Astrocyte (in vitro differentiated cells and primary cell): Measurements from ENCODE around the gene CIAPIN1. TPM values are rescaled to one million over a fixed set of nuclear protein-coding genes. Genes with fewer than 3 reads are reported as not detected.
A peak's percentile ranks its signal among the peaks of the same experiment; 100 is the strongest.

Source experiments
- DNase-seq: peaks from one replicate; pipeline ENCODE4 v3.0.0-alpha.2; 2010; ENCODE audit warnings: low read depth
- FAIRE-seq: peaks from 2 replicates; lab custom pipeline; 2011; peaks lifted over from hg19 to GRCh38; lab: Jason Lieb, UNC
- H2AFZ ChIP-seq: 2 replicates; pipeline ENCODE4 v1.6.0; 2012; ENCODE audit warnings: low read depth, low read length, inconsistent platforms
- H3K27ac ChIP-seq: 2 replicates; pipeline ENCODE4 v1.5.1; 2011; ENCODE audit warnings: low read depth, low read length, inconsistent platforms
- H3K27me3 ChIP-seq: 2 replicates; pipeline ENCODE4 v1.6.0; 2011; ENCODE audit warnings: low read length, inconsistent platforms; ENCODE audit not compliant: insufficient read depth
- H3K36me3 ChIP-seq: 2 replicates; pipeline ENCODE4 v1.5.1; 2011; ENCODE audit warnings: low read length, inconsistent platforms; ENCODE audit not compliant: insufficient read depth
- H3K4me1 ChIP-seq: 2 replicates; pipeline ENCODE4 v1.5.1; 2011; ENCODE audit warnings: low read length, inconsistent platforms; ENCODE audit not compliant: insufficient read depth
- H3K4me2 ChIP-seq: 2 replicates; pipeline ENCODE4 v1.6.0; 2012; ENCODE audit warnings: low read length, inconsistent platforms
- H3K4me3 ChIP-seq: 2 replicates; pipeline ENCODE4 v1.5.1; 2011; ENCODE audit warnings: low read depth, mild to moderate bottlenecking, low read length, inconsistent platforms; ENCODE audit not compliant: insufficient read depth
- H3K79me2 ChIP-seq: 2 replicates; pipeline ENCODE4 v1.6.0; 2012; ENCODE audit warnings: mild to moderate bottlenecking, low read length, inconsistent platforms; ENCODE audit not compliant: insufficient read depth
- H3K9ac ChIP-seq: 2 replicates; pipeline ENCODE4 v1.6.0; 2012; ENCODE audit warnings: mild to moderate bottlenecking, low read length, inconsistent platforms
- H3K9me3 ChIP-seq: 2 replicates; pipeline ENCODE4 v1.5.1; 2012; ENCODE audit warnings: low read depth, mild to moderate bottlenecking, low read length, inconsistent platforms; ENCODE audit not compliant: insufficient read depth
- H4K20me1 ChIP-seq: 2 replicates; pipeline ENCODE4 v1.6.0; 2012; ENCODE audit warnings: low read length, inconsistent platforms; ENCODE audit not compliant: insufficient read depth
- H3K27ac Mint-ChIP-seq: one replicate; pipeline ENCODE4 v1.8.0; 2021; ENCODE audit warnings: mild to moderate bottlenecking, mixed read lengths; ENCODE audit not compliant: unreplicated experiment
- H3K27me3 Mint-ChIP-seq: one replicate; pipeline ENCODE4 v1.8.0; 2021; ENCODE audit warnings: low read depth, mixed read lengths; ENCODE audit not compliant: unreplicated experiment
- H3K36me3 Mint-ChIP-seq: one replicate; pipeline ENCODE4 v1.8.0; 2021; ENCODE audit warnings: low read depth, mixed read lengths; ENCODE audit not compliant: unreplicated experiment
- H3K4me1 Mint-ChIP-seq: one replicate; pipeline ENCODE4 v1.8.0; 2021; ENCODE audit warnings: low read depth, mixed read lengths; ENCODE audit not compliant: unreplicated experiment
- H3K4me3 Mint-ChIP-seq: one replicate; pipeline ENCODE4 v1.8.0; 2021; ENCODE audit warnings: mild to moderate bottlenecking, moderate library complexity, mixed read lengths; ENCODE audit not compliant: unreplicated experiment
- H3K9me3 Mint-ChIP-seq: one replicate; pipeline ENCODE4 v1.8.0; 2021; ENCODE audit warnings: mild to moderate bottlenecking, mixed read lengths; ENCODE audit not compliant: unreplicated experiment
- EZH2 ChIP-seq: IDR thresholded peaks from 2 replicates; pipeline ENCODE4 v1.6.1; 2012; ENCODE audit warnings: mild to moderate bottlenecking, low read length, inconsistent platforms; ENCODE audit not compliant: insufficient read depth
- total RNA-seq: library from RNA; stranded (reverse); gene quantifications from 2 replicates; pipeline ENCODE4 v1.2.1, GENCODE V29; 2021
- TF ChIP-seq, protein P1 (sequence below): IDR thresholded peaks from 2 replicates; pipeline ENCODE4 v1.5.1; 2011; ENCODE audit warnings: low read depth, mild to moderate bottlenecking, inconsistent platforms, low read length, moderate library complexity; ENCODE audit not compliant: insufficient read depth

Gene CIAPIN1
- total RNA-seq, 1 donor from 2014 or later, result 68.9 TPM

DNA sequence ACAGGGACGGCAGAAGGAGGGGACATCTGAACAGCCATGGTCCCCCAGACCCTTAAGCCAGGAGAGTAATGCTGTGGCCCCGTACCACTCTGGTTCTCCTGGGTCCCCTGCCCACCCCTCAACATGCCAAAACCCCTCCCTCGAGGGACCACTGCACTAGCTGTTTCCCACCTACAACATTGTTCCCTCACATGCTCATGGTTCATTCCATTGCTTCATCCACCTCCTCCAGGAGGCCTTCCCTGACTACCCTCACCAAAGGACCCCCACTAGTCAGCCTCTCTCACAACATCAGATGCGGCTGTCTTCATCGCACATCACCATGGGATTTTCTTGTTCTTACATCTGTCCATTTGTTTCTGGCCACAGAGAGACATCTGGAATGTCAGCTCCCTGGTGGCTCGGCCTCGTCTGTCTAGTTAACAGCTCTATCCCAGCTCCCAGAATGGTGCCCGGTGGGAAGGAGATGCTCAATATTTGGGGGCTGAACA lies 37.4 kb upstream of the CIAPIN1 start:
- Histone ChIP-seq H3K79me2 (no peaks in the 10 kb centered on the region), H3K4me2 (no peak overlapping the region), H4K20me1 (peaks cover 6% of the 10 kb centered on the region), H3K36me3 (no peaks in the 10 kb centered on the region), H3K9me3 (peaks cover 3% of the 10 kb centered on the region), H3K27me3 (no peaks in the 10 kb centered on the region), H3K27ac (no peak overlapping the region), H3K9ac (no peak overlapping the region), H2AFZ (no peak overlapping the region), H3K4me3 (no peak overlapping the region), H3K4me1 (peaks cover 11% of the 10 kb centered on the region)
- TF ChIP-seq EZH2, result no peak
- TF ChIP-seq, protein P1, sequence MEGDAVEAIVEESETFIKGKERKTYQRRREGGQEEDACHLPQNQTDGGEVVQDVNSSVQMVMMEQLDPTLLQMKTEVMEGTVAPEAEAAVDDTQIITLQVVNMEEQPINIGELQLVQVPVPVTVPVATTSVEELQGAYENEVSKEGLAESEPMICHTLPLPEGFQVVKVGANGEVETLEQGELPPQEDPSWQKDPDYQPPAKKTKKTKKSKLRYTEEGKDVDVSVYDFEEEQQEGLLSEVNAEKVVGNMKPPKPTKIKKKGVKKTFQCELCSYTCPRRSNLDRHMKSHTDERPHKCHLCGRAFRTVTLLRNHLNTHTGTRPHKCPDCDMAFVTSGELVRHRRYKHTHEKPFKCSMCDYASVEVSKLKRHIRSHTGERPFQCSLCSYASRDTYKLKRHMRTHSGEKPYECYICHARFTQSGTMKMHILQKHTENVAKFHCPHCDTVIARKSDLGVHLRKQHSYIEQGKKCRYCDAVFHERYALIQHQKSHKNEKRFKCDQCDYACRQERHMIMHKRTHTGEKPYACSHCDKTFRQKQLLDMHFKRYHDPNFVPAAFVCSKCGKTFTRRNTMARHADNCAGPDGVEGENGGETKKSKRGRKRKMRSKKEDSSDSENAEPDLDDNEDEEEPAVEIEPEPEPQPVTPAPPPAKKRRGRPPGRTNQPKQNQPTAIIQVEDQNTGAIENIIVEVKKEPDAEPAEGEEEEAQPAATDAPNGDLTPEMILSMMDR, result no peak
- no peak for DNase-seq
- Mint-ChIP-seq H3K36me3 (no peaks in the 10 kb centered on the region), H3K4me1 (peaks cover 15% of the 10 kb centered on the region), H3K27me3 (no peaks in the 10 kb centered on the region), H3K4me3 (peak overlapping the region; percentile 91), H3K27ac (no peak overlapping the region), H3K9me3 (no peaks in the 10 kb centered on the region)
- FAIRE-seq, result no peak

DNA sequence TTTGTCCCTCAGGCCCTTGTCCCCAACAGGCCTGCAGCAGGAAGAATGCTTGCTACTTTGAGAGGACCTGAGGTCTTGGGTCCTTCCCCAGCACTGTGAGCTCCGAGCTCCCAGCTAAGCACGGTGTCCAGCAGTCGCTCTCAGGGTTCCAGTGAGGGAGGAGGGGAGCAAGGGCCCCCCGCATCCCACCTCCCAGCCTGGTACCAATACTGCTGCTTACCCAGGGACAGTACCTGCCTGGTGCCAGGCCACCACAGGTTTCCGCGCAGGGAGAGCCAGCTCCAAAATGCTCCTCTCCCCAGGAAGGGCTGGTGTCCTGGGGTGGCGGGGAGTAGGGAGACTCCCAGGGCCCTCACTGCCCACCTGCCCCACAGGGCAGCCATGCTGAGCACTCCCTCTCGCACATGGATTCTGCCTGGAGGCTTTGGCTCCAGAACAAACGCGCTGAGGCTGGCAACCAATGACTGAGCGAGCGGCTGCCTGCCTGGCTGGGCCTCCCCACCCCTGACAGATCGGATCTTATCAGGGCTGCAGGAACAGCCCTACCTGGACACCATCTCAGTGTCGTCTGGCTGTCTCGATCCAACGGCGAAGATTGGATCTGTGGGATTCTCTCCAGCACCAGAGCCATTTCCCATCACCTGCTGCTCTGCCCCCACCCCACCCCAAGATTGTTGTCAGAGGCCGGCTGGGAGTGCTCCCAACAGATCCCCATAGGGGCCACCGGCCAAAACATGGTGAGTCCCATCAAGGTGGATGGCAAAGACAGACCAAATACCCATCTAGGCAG lies 36.7 kb upstream of the CIAPIN1 start:
- no peak overlapping the region for H3K27ac ChIP-seq
- H3K4me3 ChIP-seq, result no peak overlapping the region
- Mint-ChIP-seq H3K36me3 (no peaks in the 10 kb centered on the region), H3K4me1 (peaks cover 18% of the 10 kb centered on the region), H3K4me3 (no peak overlapping the region), H3K9me3 (no peaks in the 10 kb centered on the region), H3K27me3 (no peaks in the 10 kb centered on the region), H3K27ac (no peak overlapping the region)
- DNase-seq, result no peak
- no peaks in the 10 kb centered on the region for H3K36me3 ChIP-seq
- no peak overlapping the region for H2AFZ ChIP-seq
- no peaks in the 10 kb centered on the region for H3K9me3 ChIP-seq
- no peak overlapping the region for H3K9ac ChIP-seq
- no peak for TF ChIP-seq EZH2
- TF ChIP-seq, protein P1, result no peak
- H3K4me2 ChIP-seq, result no peak overlapping the region
- peaks cover 6% of the 10 kb centered on the region for H4K20me1 ChIP-seq
- FAIRE-seq, result no peak
- H3K27me3 ChIP-seq, result no peaks in the 10 kb centered on the region
- H3K79me2 ChIP-seq, result no peaks in the 10 kb centered on the region
- H3K4me1 ChIP-seq, result peaks cover 17% of the 10 kb centered on the region
